Hematopoietic multipotent progenitor cell (in vitro differentiated cells): ENCODE results near the gene ALX4. TPM values are rescaled to one million over a fixed set of nuclear protein-coding genes. Genes with fewer than 3 reads are reported as not detected.

Source experiments
- DNase-seq, 3 donors: peaks; one replicate each; pipeline ENCODE4 v3.0.0-alpha.2; 2011 to 2015; ENCODE audit warnings: low read depth in 2 of 3, low spot score in 2 of 3
- total RNA-seq: library from RNA; depleted of rRNA; stranded (reverse); fragments of >200 nt; gene quantifications from one replicate; pipeline ENCODE4 v1.2.3, GENCODE V29; 2012

Gene ALX4
- total RNA-seq, 1 donor: not detected

- DNase-seq: no peak
Observed at GRCh38 chr11:44252999-44253602, 56.8 kb downstream of the ALX4 start.

GRCh38 chr11:44250421-44250820 is 59.5 kb downstream of the ALX4 start:
- no peak for DNase-seq

- no peak for DNase-seq
Observed at GRCh38 chr11:44248109-44248508, 61.8 kb downstream of the ALX4 start.

- no peak for DNase-seq
Observed at GRCh38 chr11:44247508-44247907, 62.4 kb downstream of the ALX4 start.

- DNase-seq: no peak
Observed at GRCh38 chr11:44246726-44247125, 63.2 kb downstream of the ALX4 start.

GRCh38 chr11:44244639-44245310 is 65.2 kb downstream of the ALX4 start:
- DNase-seq: no peak

GRCh38 chr11:44243595-44244343 is 66.2 kb downstream of the ALX4 start:
- DNase-seq: no peak

GRCh38 chr11:44243086-44243485 is 66.9 kb downstream of the ALX4 start:
- DNase-seq: no peak

- no peak for DNase-seq
Observed at GRCh38 chr11:44241851-44242250, 68.1 kb downstream of the ALX4 start.

GRCh38 chr11:44237156-44237555 is 72.8 kb downstream of the ALX4 start:
- DNase-seq: no peak

- DNase-seq: no peak
Observed at GRCh38 chr11:44236296-44236695, 73.6 kb downstream of the ALX4 start.

GRCh38 chr11:44235765-44236201 is 74.2 kb downstream of the ALX4 start:
- no peak for DNase-seq

- no peak for DNase-seq
Observed at GRCh38 chr11:44229624-44230023, 80.3 kb downstream of the ALX4 start.

GRCh38 chr11:44229098-44229497 is 80.8 kb downstream of the ALX4 start:
- no peak for DNase-seq

GRCh38 chr11:44228379-44228778 is 81.6 kb downstream of the ALX4 start:
- DNase-seq: no peak

- no peak for DNase-seq
Observed at GRCh38 chr11:44226945-44227344, 83.0 kb downstream of the ALX4 start.

- DNase-seq: no peak
Observed at GRCh38 chr11:44226490-44226889, 83.4 kb downstream of the ALX4 start.

- no peak for DNase-seq
Observed at GRCh38 chr11:44224867-44225501, 85.0 kb downstream of the ALX4 start.

GRCh38 chr11:44223238-44223637 is 86.7 kb downstream of the ALX4 start:
- DNase-seq: no peak

GRCh38 chr11:44221992-44222391 is 87.9 kb downstream of the ALX4 start:
- DNase-seq: no peak

GRCh38 chr11:44221456-44221855 is 88.5 kb downstream of the ALX4 start:
- no peak for DNase-seq
